Testis (tissue), 3 donors: Measurements from ENCODE around the gene FOXP4. TPM values are rescaled to one million over a fixed set of nuclear protein-coding genes. Genes with fewer than 3 reads are reported as not detected.

Experiments used
- DNase-seq: peaks from one replicate; pipeline ENCODE4 v3.0.0-alpha.2; 2019
- H3K27ac ChIP-seq, 2 donors: fragments of 200-600 bp; sonication (generic); one replicate each; pipeline ENCODE4 v1.5.1; 2019
- H3K27me3 ChIP-seq: fragments of 200-600 bp; sonication (generic); one replicate; pipeline ENCODE4 v1.5.1; 2019
- H3K36me3 ChIP-seq: fragments of 200-600 bp; sonication (generic); one replicate; pipeline ENCODE4 v1.5.1; 2017; ENCODE audit warnings: low read depth; ENCODE audit errors: missing control alignments
- H3K4me1 ChIP-seq: fragments of 200-600 bp; sonication (generic); one replicate; pipeline ENCODE4 v1.5.1; 2019
- H3K4me3 ChIP-seq, 2 donors: fragments of 200-600 bp; sonication (generic); one replicate each; pipeline ENCODE4 v1.5.1; 2017 to 2019
- H3K9me3 ChIP-seq: fragments of 200-600 bp; sonication (generic); one replicate; pipeline ENCODE4 v1.5.1; 2017
- CTCF ChIP-seq, 3 experiments: fragments of 450-650 bp in 2 of 3; fragments of 200-600 bp in 1 of 3; sonication (generic) in 1 of 3; IDR thresholded peaks; one replicate each; pipeline ENCODE4 v1.5.1; 2016 to 2019; ENCODE audit warnings: antibody characterized with exemption in 3 of 3, mild to moderate bottlenecking in 2 of 3, moderate library complexity in 1 of 3
- POLR2A ChIP-seq: fragments of 450-650 bp; IDR thresholded peaks from one replicate; pipeline ENCODE4 v1.6.1; 2017; ENCODE audit warnings: antibody characterized with exemption, mild to moderate bottlenecking, moderate library complexity
- WGBS, 2 donors: methylation state at CpG; one replicate each; pipeline ENCODE4 v1.1.5; 2018; 5-methylcytosine and 5-hydroxymethylcytosine counted together
- intact Hi-C: fragments of 100-400 bp; cut with DNase I; formaldehyde crosslinking; loops from one replicate; pipeline ENCODE4 v1.15.1; 2023; ENCODE audit warnings: low total_unique reads
- polyA plus RNA-seq: library from polyadenylated mRNA; stranded (reverse); fragments of 350-450 nt; fragmentation: Illumina TruSeq; extraction: RNeasy Lipid Tissue Mini Kit (QIAGEN cat#74804); gene quantifications from one replicate; pipeline ENCODE4 v1.2.3, GENCODE V29; 2014; ENCODE audit warnings: low read depth, low replicate concordance; ENCODE audit not compliant: insufficient read depth
- total RNA-seq, 2 donors: library from RNA; depleted of rRNA; stranded (reverse); fragments of >200 nt; gene quantifications; one replicate each; pipeline ENCODE4 v1.2.3, GENCODE V29; 2016

The FOXP4 gene
- total and polyA plus RNA-seq, 3 donors from 2014 or later, result 38.0 to 50.2 (median 39.7) TPM

DNA sequence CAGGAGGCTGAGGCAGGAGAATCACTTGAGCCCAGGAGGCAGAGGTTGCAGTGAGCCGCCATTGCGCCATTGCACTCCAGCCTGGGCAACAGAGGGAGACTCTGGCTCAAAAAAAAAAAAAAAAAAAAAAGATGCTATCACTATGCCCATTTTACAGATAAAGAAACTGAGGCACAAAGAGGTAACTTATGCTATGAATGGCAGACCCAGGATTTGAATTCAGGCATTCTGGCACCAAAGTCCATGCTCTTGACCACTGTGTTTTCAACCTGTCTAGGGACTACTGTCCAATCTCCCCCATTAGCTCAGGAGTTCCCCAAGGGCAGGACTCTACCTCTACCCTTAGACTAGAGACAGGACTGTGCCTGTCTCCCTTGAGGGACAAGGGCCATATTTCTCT is 82.9 kb downstream of the FOXP4 start:
- H3K9me3 ChIP-seq, result no peaks in the 10 kb centered on the region
- intact Hi-C loops, result no loop called here
- H3K36me3 ChIP-seq, result no peaks in the 10 kb centered on the region
- no peak overlapping the region for H3K27ac ChIP-seq
- WGBS, 2 donors, result 97 to 100% methylated on average over 2 of the region's 2 CpGs
- H3K4me1 ChIP-seq, result no peaks in the 10 kb centered on the region
- H3K27me3 ChIP-seq, result no peaks in the 10 kb centered on the region
- H3K4me3 ChIP-seq, result no peak overlapping the region
- no peak for TF ChIP-seq POLR2A
- TF ChIP-seq CTCF (IDR thresholded peaks at IDR 0.05), result no peak
- DNase-seq, result no peak

DNA sequence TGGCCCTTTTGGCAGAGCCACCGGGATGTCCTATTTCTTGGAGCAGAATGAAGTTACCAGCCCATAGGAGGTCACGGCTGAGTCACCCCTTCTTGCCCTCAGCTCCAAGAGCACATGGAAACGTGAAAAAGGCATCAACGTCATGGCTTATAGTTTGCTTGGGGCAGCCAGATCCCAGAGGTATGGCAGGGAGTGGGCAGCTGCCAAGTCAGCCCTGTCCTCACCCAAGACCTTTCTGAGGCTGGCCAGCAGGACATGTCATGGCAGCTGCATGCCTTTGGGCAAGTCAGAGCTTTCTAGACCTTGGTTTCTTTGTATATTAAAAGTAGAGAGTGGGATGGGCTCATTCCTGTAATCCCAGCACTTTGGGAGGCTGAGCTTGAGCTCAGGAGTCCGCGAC is 83.9 kb downstream of the FOXP4 start:
- no peaks in the 10 kb centered on the region for H3K27me3 ChIP-seq
- intact Hi-C loops, result no loop called here
- H3K4me3 ChIP-seq, result no peak overlapping the region
- TF ChIP-seq CTCF (IDR thresholded peaks at IDR 0.05) (no peak), POLR2A (no peak)
- WGBS, 2 donors, result 88 to 92% methylated on average over 5 to 6 of the region's 6 CpGs
- no peaks in the 10 kb centered on the region for H3K36me3 ChIP-seq
- no peaks in the 10 kb centered on the region for H3K4me1 ChIP-seq
- DNase-seq, result no peak
- no peak overlapping the region for H3K27ac ChIP-seq
- no peaks in the 10 kb centered on the region for H3K9me3 ChIP-seq

DNA sequence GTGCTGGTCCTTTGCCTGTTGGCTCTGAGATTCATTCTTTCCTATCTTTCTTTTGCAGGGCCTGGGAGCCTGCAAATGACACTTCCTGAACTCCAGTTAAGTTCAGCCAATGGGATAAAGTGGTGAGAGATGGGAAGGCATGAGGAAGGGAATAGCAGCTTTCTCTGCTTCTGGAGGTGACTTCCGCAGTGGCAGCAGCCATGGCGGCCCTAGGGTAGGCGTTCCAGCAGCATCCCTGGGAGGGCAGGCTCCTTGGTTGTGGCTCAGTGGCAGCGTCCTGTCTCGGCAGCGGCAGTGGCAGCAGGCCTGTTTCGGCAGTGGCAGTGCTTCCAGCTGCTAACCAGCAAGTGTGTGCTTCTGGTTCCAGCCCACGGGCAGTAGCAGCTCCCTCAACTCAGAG is 84.8 kb downstream of the FOXP4 start:
- intact Hi-C loops, result no loop called here
- no peaks in the 10 kb centered on the region for H3K9me3 ChIP-seq
- no peak for TF ChIP-seq CTCF (IDR thresholded peaks at IDR 0.05)
- no peak for TF ChIP-seq POLR2A
- no peaks in the 10 kb centered on the region for H3K4me1 ChIP-seq
- H3K27ac ChIP-seq, result no peak overlapping the region
- DNase-seq, result no peak
- H3K27me3 ChIP-seq, result no peaks in the 10 kb centered on the region
- H3K4me3 ChIP-seq, result no peak overlapping the region
- no peaks in the 10 kb centered on the region for H3K36me3 ChIP-seq
- WGBS, 2 donors, result 88 to 94% methylated on average over 7 to 8 of the region's 8 CpGs

- Histone ChIP-seq H3K4me1 (peaks cover 10% of the 10 kb centered on the region), H3K27ac (no peak overlapping the region), H3K9me3 (no peaks in the 10 kb centered on the region), H3K27me3 (no peaks in the 10 kb centered on the region), H3K36me3 (no peaks in the 10 kb centered on the region), H3K4me3 (no peak overlapping the region)
- DNase-seq, result no peak
- intact Hi-C loops, result no loop called here
- WGBS, 2 donors, result 68 to 73% methylated on average over 2 of the region's 2 CpGs
- TF ChIP-seq CTCF (IDR thresholded peaks at IDR 0.05) (no peak), POLR2A (no peak)
Observed at GRCh38 chr6:41633056-41633634, 87.0 kb downstream of the FOXP4 start.

DNA sequence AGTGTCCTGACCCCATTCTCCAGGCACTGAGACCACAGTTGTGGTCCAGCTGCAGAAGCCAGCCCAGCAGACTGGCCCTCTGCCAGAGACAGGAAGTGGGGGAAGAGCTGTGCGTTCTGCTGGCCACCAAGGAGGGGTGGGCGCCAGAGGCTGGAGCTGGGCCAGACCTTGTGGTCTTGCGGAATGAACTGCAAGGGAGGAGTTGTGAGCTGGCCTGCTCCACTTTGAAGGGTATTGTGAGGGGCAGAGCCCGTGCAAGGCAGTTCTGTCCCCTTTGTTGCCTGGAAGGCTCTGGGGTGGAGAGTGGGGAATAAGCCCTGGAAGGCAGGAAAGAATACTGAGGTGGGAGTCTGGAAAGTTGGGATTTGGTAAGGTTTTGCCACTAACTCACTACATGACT is 88.5 kb downstream of the FOXP4 start:
- H3K9me3 ChIP-seq, result no peaks in the 10 kb centered on the region
- 32 to 41% methylated on average over 4 of the region's 4 CpGs for WGBS, 2 donors
- intact Hi-C loops, result no loop called here
- no peak overlapping the region for H3K4me3 ChIP-seq
- TF ChIP-seq CTCF (IDR thresholded peaks at IDR 0.05) (no peak), POLR2A (no peak)
- no peaks in the 10 kb centered on the region for H3K27me3 ChIP-seq
- H3K27ac ChIP-seq, result no peak overlapping the region
- no peaks in the 10 kb centered on the region for H3K36me3 ChIP-seq
- DNase-seq, result no peak
- H3K4me1 ChIP-seq, result peaks cover 18% of the 10 kb centered on the region
